DND-41 (cell line): ENCODE data around the gene LILRB4.
"Not testable (repeated sequence)": the region's sequence is repeated elsewhere in the genome, so short reads cannot be mapped to it uniquely, and the experiment has no call there.

Experiments used
- ATAC-seq: fragments of 200-7000 bp; cut with Tn5 transposase; 3 replicates; pipeline ENCODE4 v1.9.1; 2021; ENCODE audit warnings: low read depth; ENCODE audit not compliant: insufficient read depth
- DNase-seq: peaks from one replicate; pipeline ENCODE4 v3.0.0-alpha.2; 2020
- H2AFZ ChIP-seq: 2 replicates; pipeline ENCODE4 v1.6.0; 2012; ENCODE audit warnings: low read depth, low read length
- H3K27ac ChIP-seq: 2 replicates; pipeline ENCODE4 v1.5.1; 2012; ENCODE audit warnings: low read length, inconsistent platforms
- H3K27me3 ChIP-seq: fragments of 200-600 bp; sonication (generic); 2 replicates; pipeline ENCODE4 v1.6.0; 2012; ENCODE audit warnings: low read length, mild to moderate bottlenecking, inconsistent platforms; ENCODE audit not compliant: insufficient read depth, poor library complexity
- H3K36me3 ChIP-seq: 2 replicates; pipeline ENCODE4 v1.5.1; 2012; ENCODE audit warnings: low read length, inconsistent platforms; ENCODE audit not compliant: insufficient read depth
- H3K4me1 ChIP-seq: 2 replicates; pipeline ENCODE4 v1.5.1; 2012; ENCODE audit warnings: mild to moderate bottlenecking, low read length; ENCODE audit not compliant: insufficient read depth
- H3K4me2 ChIP-seq: 2 replicates; pipeline ENCODE4 v1.6.0; 2012; ENCODE audit warnings: mild to moderate bottlenecking, moderate library complexity, low read length, inconsistent platforms; ENCODE audit not compliant: insufficient read depth
- H3K4me3 ChIP-seq, 2 experiments: fragments of 200-600 bp in 1 of 2; shearing (Covaris generic) in 1 of 2; 2 replicates each; pipeline ENCODE4 v1.5.1; 2012 to 2016; ENCODE audit warnings: inconsistent platforms in 2 of 2, low read length in 2 of 2, mild to moderate bottlenecking in 2 of 2, low read depth in 1 of 2, moderate library complexity in 1 of 2
- H3K79me2 ChIP-seq: 2 replicates; pipeline ENCODE4 v1.6.0; 2012; ENCODE audit warnings: low read length, inconsistent platforms; ENCODE audit not compliant: insufficient read depth
- H3K9ac ChIP-seq: 2 replicates; pipeline ENCODE4 v1.6.0; 2012; ENCODE audit warnings: low read depth, mild to moderate bottlenecking, inconsistent platforms, low read length, moderate library complexity
- H3K9me3 ChIP-seq: 2 replicates; pipeline ENCODE4 v1.5.1; 2012; ENCODE audit warnings: low read length, moderate library complexity, mild to moderate bottlenecking, inconsistent platforms; ENCODE audit not compliant: insufficient read depth, severe bottlenecking
- H4K20me1 ChIP-seq: 2 replicates; pipeline ENCODE4 v1.6.0; 2012; ENCODE audit warnings: low read length; ENCODE audit not compliant: insufficient read depth
- CTCF ChIP-seq: IDR thresholded peaks from 2 replicates; pipeline ENCODE4 v1.5.1; 2012; ENCODE audit warnings: borderline replicate concordance, low read length, moderate library complexity, mild to moderate bottlenecking; ENCODE audit not compliant: poor library complexity, severe bottlenecking; ENCODE audit errors: extremely low read depth
- EZH2 ChIP-seq: IDR thresholded peaks from 3 replicates; pipeline ENCODE4 v1.6.1; 2012; ENCODE audit warnings: borderline replicate concordance, low read depth, mild to moderate bottlenecking, moderate library complexity, low read length, inconsistent platforms; ENCODE audit not compliant: severe bottlenecking

LILRB4 gene

GRCh38 chr19:54633401-54633800 lies 29.4 kb upstream of the LILRB4 start:
- no peaks in the 10 kb centered on the region for H3K36me3 ChIP-seq
- no peak overlapping the region for H3K4me2 ChIP-seq
- no peak overlapping the region for H3K27ac ChIP-seq
- H3K27me3 ChIP-seq = no peaks in the 10 kb centered on the region
- ATAC-seq (no peak), DNase-seq (no peak)
- H4K20me1 ChIP-seq = no peaks in the 10 kb centered on the region
- no peaks in the 10 kb centered on the region for H3K79me2 ChIP-seq
- no peak overlapping the region for H2AFZ ChIP-seq
- H3K4me1 ChIP-seq = no peaks in the 10 kb centered on the region
- H3K4me3 ChIP-seq = no peak overlapping the region
- H3K9me3 ChIP-seq = no peaks in the 10 kb centered on the region
- TF ChIP-seq CTCF = no peak
- TF ChIP-seq EZH2 = no peak
- no peak overlapping the region for H3K9ac ChIP-seq

- not testable (repeated sequence) for H3K9me3 ChIP-seq, H4K20me1 ChIP-seq, H3K4me3 ChIP-seq, H3K27ac ChIP-seq, ATAC-seq, H3K79me2 ChIP-seq, H3K9ac ChIP-seq, H3K4me1 ChIP-seq, H3K36me3 ChIP-seq, H3K27me3 ChIP-seq, H3K4me2 ChIP-seq, H2AFZ ChIP-seq, DNase-seq
These were observed 26.7 kb upstream of the LILRB4 start for GRCh38 chr19:54636081-54636480.

GRCh38 chr19:54638683-54639082 lies 24.1 kb upstream of the LILRB4 start:
- Histone ChIP-seq H4K20me1 (no peaks in the 10 kb centered on the region), H3K9ac (no peak overlapping the region), H3K4me1 (no peaks in the 10 kb centered on the region), H3K36me3 (no peaks in the 10 kb centered on the region), H3K79me2 (no peaks in the 10 kb centered on the region), H3K9me3 (no peaks in the 10 kb centered on the region), H3K27me3 (peaks cover 3% of the 10 kb centered on the region), H3K4me2 (no peak overlapping the region), H3K4me3 (no peak overlapping the region), H3K27ac (no peak overlapping the region), H2AFZ (no peak overlapping the region)
- TF ChIP-seq EZH2 (no peak), CTCF (no peak)
- ATAC-seq = no peak
- DNase-seq = no peak

GRCh38 chr19:54642953-54643352 lies 19.8 kb upstream of the LILRB4 start:
- not testable (repeated sequence) for H3K79me2 ChIP-seq, H3K4me3 ChIP-seq, H3K4me1 ChIP-seq, H3K36me3 ChIP-seq, H3K27me3 ChIP-seq, H2AFZ ChIP-seq, H4K20me1 ChIP-seq, DNase-seq, H3K4me2 ChIP-seq, H3K27ac ChIP-seq, ATAC-seq, H3K9me3 ChIP-seq, H3K9ac ChIP-seq

GRCh38 chr19:54643583-54643982 lies 19.2 kb upstream of the LILRB4 start:
- ATAC-seq, H3K27ac ChIP-seq: not testable (repeated sequence)

More at GRCh38 chr19:54643583-54643982, 19.2 kb upstream of the LILRB4 start:
- H3K4me3 ChIP-seq, H3K79me2 ChIP-seq, H3K9me3 ChIP-seq, DNase-seq, H3K4me2 ChIP-seq, H3K9ac ChIP-seq, H2AFZ ChIP-seq, H3K36me3 ChIP-seq, H4K20me1 ChIP-seq, H3K4me1 ChIP-seq, H3K27me3 ChIP-seq: not testable (repeated sequence)
